Measurements from ENCODE around the gene DICER1.

DNA sequence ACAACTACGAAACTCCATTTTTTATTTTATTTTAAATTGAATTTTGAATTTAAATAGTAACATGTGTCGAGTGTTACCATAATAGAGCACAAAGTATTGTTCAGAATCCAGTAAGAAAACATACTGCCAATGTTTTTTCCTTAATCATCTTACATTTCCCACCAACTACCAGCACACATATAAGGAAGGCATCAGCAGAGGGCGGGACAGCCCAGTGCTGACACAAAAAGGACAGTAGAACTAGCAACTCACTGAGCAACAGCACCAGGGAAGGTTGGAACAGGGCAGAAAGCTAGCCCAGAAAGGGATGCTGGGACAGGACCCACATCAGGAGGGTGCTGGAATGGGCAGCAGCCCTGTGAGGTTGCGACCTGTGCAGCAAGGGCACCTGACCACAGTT is 43.9 kb downstream of the DICER1 start:
- TF ChIP-seq, protein P1, sequence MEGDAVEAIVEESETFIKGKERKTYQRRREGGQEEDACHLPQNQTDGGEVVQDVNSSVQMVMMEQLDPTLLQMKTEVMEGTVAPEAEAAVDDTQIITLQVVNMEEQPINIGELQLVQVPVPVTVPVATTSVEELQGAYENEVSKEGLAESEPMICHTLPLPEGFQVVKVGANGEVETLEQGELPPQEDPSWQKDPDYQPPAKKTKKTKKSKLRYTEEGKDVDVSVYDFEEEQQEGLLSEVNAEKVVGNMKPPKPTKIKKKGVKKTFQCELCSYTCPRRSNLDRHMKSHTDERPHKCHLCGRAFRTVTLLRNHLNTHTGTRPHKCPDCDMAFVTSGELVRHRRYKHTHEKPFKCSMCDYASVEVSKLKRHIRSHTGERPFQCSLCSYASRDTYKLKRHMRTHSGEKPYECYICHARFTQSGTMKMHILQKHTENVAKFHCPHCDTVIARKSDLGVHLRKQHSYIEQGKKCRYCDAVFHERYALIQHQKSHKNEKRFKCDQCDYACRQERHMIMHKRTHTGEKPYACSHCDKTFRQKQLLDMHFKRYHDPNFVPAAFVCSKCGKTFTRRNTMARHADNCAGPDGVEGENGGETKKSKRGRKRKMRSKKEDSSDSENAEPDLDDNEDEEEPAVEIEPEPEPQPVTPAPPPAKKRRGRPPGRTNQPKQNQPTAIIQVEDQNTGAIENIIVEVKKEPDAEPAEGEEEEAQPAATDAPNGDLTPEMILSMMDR (IDR thresholded peaks at IDR 0.05), result no peak
- no peak for TF ChIP-seq POLR2A (IDR thresholded peaks at IDR 0.05)
